Esophagus squamous epithelium (tissue), 4 donors: ENCODE measurements around the gene DGKB.

ENCODE experiments used
- CTCF ChIP-seq, 6 experiments: fragments of 450-650 bp in 4 of 6; fragments of 200-600 bp in 2 of 6; sonication (generic) in 2 of 6; IDR thresholded peaks; one replicate each; pipeline ENCODE4 v1.5.1; 2016 to 2019; ENCODE audit warnings: antibody characterized with exemption in 6 of 6, mild to moderate bottlenecking in 4 of 6, moderate library complexity in 4 of 6
- POLR2A ChIP-seq, 4 donors: fragments of 450-650 bp; IDR thresholded peaks; one replicate each; pipeline ENCODE4 v1.6.1; 2017; ENCODE audit warnings: antibody characterized with exemption in 4 of 4, mild to moderate bottlenecking in 4 of 4, moderate library complexity in 3 of 4

GRCh38 chr7:14287398-14287797, 615.2 kb downstream of the DGKB start:
- no peak for TF ChIP-seq CTCF (IDR thresholded peaks at IDR 0.05)
- no peak for TF ChIP-seq POLR2A (IDR thresholded peaks at IDR 0.05)
